Neural progenitor cell (in vitro differentiated cells): ENCODE measurements around the gene PDE11A.

Experiments
- CTCF ChIP-seq: fragments of 200-600 bp; sonication (generic); IDR thresholded peaks from 2 replicates; pipeline ENCODE4 v1.5.1; 2017; ENCODE audit warnings: antibody characterized with exemption, mild to moderate bottlenecking
- EZH2 ChIP-seq: fragments of 200-600 bp; sonication (generic); IDR thresholded peaks from 2 replicates; pipeline ENCODE4 v1.6.1; 2017; ENCODE audit warnings: antibody characterized with exemption, mild to moderate bottlenecking, moderate library complexity
- EZH2phosphoT487 ChIP-seq: fragments of 200-600 bp; sonication (generic); IDR thresholded peaks from 2 replicates; pipeline ENCODE4 v1.6.1; 2017; ENCODE audit warnings: antibody characterized with exemption

GRCh38 chr2:177771191-177771590 lies 301.4 kb downstream of the PDE11A start:
- no peak for TF ChIP-seq CTCF
- no peak for TF ChIP-seq EZH2
- TF ChIP-seq EZH2phosphoT487: no peak
